GM12878 (cell line): Measurements from ENCODE around the gene HNRNPDL. TPM values are rescaled to one million over a fixed set of nuclear protein-coding genes. Genes with fewer than 3 reads are reported as not detected.

ENCODE experiments used
- ATAC-seq: fragments of 200-7000 bp; cut with Tn5 transposase; 3 replicates; pipeline ENCODE4 v1.9.1; 2020; ENCODE audit warnings: mild to moderate bottlenecking, moderate library complexity
- BruUV-seq: library from RNA; stranded (reverse); fragments of 400-500 nt; replicated peaks from 2 replicates; lab custom pipeline; 2021; lab: Mats Ljungman, UMichigan
- CTCF ChIA-PET: fragments of 300-600 bp; sonication (Branson Sonifier 250); formaldehyde crosslinking; extraction: SDS; loops from one replicate; lab custom pipeline; 2021; ENCODE audit warnings: inconsistent platforms; lab: Yijun Ruan, JAX
- POLR2A ChIA-PET: fragments of 350-600 bp; formaldehyde crosslinking; extraction: SDS; loops from one replicate; lab custom pipeline; 2021; ENCODE audit warnings: inconsistent platforms; lab: Charles Lee
- RAD21 ChIA-PET: fragments of 300-600 bp; sonication (Branson Sonifier 250); formaldehyde crosslinking; loops from one replicate; lab custom pipeline; 2023; ENCODE audit warnings: antibody characterized with exemption; ENCODE audit not compliant: unreplicated experiment; lab: Charles Lee
- SMC1A ChIA-PET: fragments of 300-600 bp; sonication (Branson Sonifier 250); formaldehyde crosslinking; loops from one replicate; lab custom pipeline; 2023; ENCODE audit not compliant: unreplicated experiment, uncharacterized antibody; lab: Charles Lee
- DNase-seq: peaks from one replicate; pipeline ENCODE4 v3.0.0-alpha.2; 2011; ENCODE audit warnings: low read depth, low spot score
- FAIRE-seq: peaks from 3 replicates; lab custom pipeline; 2011; peaks lifted over from hg19 to GRCh38; lab: Jason Lieb, UNC
- H2AFZ ChIP-seq: 2 replicates; pipeline ENCODE4 v1.6.0; 2011; ENCODE audit warnings: low read depth, low read length, control low read depth; ENCODE audit not compliant: control insufficient read depth
- H3K27ac ChIP-seq: 2 replicates; pipeline ENCODE4 v1.5.1; 2011; ENCODE audit warnings: control low read depth; ENCODE audit not compliant: control insufficient read depth, insufficient read depth
- H3K27me3 ChIP-seq, 2 experiments: replicated peaks in 1 of 2; 2 replicates each; pipeline versions ENCODE4 v1.6.0 to v1.6.1; 2011; ENCODE audit warnings: low read length in 1 of 2; ENCODE audit not compliant: control insufficient read depth in 2 of 2, insufficient read depth in 2 of 2
- H3K36me3 ChIP-seq, 2 experiments: 2 replicates each; pipeline ENCODE4 v1.5.1; 2011; ENCODE audit warnings: low read length in 1 of 2; ENCODE audit not compliant: control insufficient read depth in 2 of 2, insufficient read depth in 2 of 2
- H3K4me1 ChIP-seq: 2 replicates; pipeline ENCODE4 v1.6.1; 2011; ENCODE audit warnings: mild to moderate bottlenecking, low read length, moderate library complexity, mixed read lengths; ENCODE audit not compliant: control insufficient read depth, insufficient read depth
- H3K4me2 ChIP-seq: 2 replicates; pipeline ENCODE4 v1.6.0; 2011; ENCODE audit warnings: control low read depth; ENCODE audit not compliant: control insufficient read depth, insufficient read depth
- H3K4me3 ChIP-seq: fragments of 200-600 bp; sonication (generic); 2 replicates; pipeline ENCODE4 v1.5.1; 2016
- H3K79me2 ChIP-seq: 2 replicates; pipeline ENCODE4 v1.6.0; 2011; ENCODE audit warnings: low read length; ENCODE audit not compliant: control insufficient read depth, insufficient read depth
- H3K9ac ChIP-seq: 2 replicates; pipeline ENCODE4 v1.8.0; 2011; ENCODE audit warnings: low read length, control low read depth, mixed read lengths; ENCODE audit not compliant: control insufficient read depth, insufficient read depth
- H3K9me3 ChIP-seq: replicated peaks from 3 replicates; pipeline ENCODE4 v1.5.1; 2011; ENCODE audit warnings: mild to moderate bottlenecking, low read length; ENCODE audit not compliant: control insufficient read depth, insufficient read depth
- H4K20me1 ChIP-seq: 2 replicates; pipeline ENCODE4 v1.6.0; 2011; ENCODE audit not compliant: control insufficient read depth, insufficient read depth
- KLF5 ChIP-seq: fragments of 450-650 bp; IDR thresholded peaks from 2 replicates; pipeline ENCODE4 v1.6.1; 2014; ENCODE audit warnings: mild to moderate bottlenecking; ENCODE audit not compliant: partially characterized antibody
- MTA2 ChIP-seq: fragments of 450-650 bp; IDR thresholded peaks from 2 replicates; pipeline ENCODE4 v1.6.1; 2016; ENCODE audit warnings: low read depth, mild to moderate bottlenecking, moderate library complexity
- WGBS: methylation state at CpG from one replicate; pipeline ENCODE4 v1.1.6; 2016; ENCODE audit warnings: low lambda C conversion rate; ENCODE audit not compliant: insufficient replicate concordance, insufficient coverage; ENCODE audit errors: missing lambda C conversion rate; 5-methylcytosine and 5-hydroxymethylcytosine counted together
- in situ Hi-C: fragments of 300-500 bp; cut with MboI; formaldehyde crosslinking; loops from 9 replicates; pipeline ENCODE4 v1.14.3; 2018; ENCODE audit warnings: mixed read lengths
- intact Hi-C: fragments of 100-400 bp; cut with micrococcal nuclease; formaldehyde crosslinking; loops from one replicate; pipeline ENCODE4 v1.14.2; 2022; ENCODE audit not compliant: unreplicated experiment
- polyA plus RNA-seq, 11 experiments: library from polyadenylated mRNA; depleted of rRNA in 4 of 11; unstranded in 6 of 11; stranded (reverse) in 5 of 11; fragments of >200 nt; fragmentation: Nextera tagmentation in 4 of 11; fragmentation: Illumina TruSeq in 1 of 11; extraction: Ambion mirVana in 4 of 11; extraction: Trizol in 1 of 11; gene quantifications; 1 replicate in 1 of 11; 2 replicates in 10 of 11; pipeline versions ENCODE4 v1.2.1 to v1.2.3, GENCODE V29; 2011 to 2016; ENCODE audit warnings: inconsistent platforms in 2 of 11, missing spikeins in 2 of 11, low read depth in 1 of 11
- total RNA-seq, 4 experiments: library from RNA; depleted of rRNA in 3 of 4; stranded (reverse); fragments of >200 nt in 3 of 4; fragmentation: Illumina TruSeq in 1 of 4; extraction: Trizol in 1 of 4; gene quantifications; 2 replicates each; pipeline versions ENCODE4 v1.2.1 to v1.2.3, GENCODE V29; 2013 to 2021
- TF ChIP-seq, protein P1 (sequence below): fragments of 450-650 bp; formaldehyde crosslinking; IDR thresholded peaks from 2 replicates; pipeline ENCODE4 v1.4.0; 2020; ENCODE audit warnings: mild to moderate bottlenecking, moderate library complexity
- TF ChIP-seq, protein P2 (sequence below): fragments of 450-650 bp; IDR thresholded peaks from 2 replicates; pipeline ENCODE4 v1.6.1; 2018; ENCODE audit warnings: borderline replicate concordance, mild to moderate bottlenecking; ENCODE audit not compliant: partially characterized antibody

The HNRNPDL gene
- total and polyA plus RNA-seq, 10 of the 15 experiments (the other 5 are each of a cell fraction or from before 2014, with no cell fraction given): 217 to 510 (median 345) TPM

DNA sequence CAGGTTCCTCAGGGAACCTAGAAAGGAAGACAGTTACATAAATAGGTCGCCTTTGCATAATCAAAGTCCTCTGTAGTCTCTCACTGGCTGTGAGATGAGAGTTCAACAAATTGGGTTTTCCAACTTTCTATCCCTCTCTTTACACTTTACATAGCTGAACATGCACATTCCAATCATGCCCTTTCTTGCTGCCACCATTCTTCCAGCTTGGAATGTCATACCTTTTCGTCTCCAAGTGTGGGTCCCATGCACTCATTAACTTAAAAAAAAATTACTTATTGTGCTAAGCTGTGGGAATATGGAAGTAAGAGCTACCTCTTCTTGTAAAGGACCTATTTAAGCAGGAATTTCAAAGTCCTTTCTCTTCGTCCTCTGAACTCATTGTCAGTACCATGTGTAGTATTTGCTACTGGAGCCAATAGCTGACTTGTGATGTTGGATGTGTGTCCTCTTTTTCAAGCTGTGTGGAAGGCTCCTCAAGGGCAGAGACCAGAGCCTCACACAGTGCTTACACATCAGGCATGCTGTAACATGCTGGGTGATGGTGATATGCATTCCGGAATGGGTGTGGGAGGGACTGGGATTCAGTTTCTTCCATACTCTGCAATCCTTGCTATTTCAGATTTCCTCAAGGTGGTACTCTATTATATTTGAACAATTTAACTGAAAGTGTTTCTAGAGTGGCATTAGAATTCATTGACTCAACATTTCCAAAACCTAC lies 7.2 kb upstream of the HNRNPDL start:
- H3K4me1 ChIP-seq: no peaks in the 10 kb centered on the region
- peak; percentile 26; the same call in 2 of the 3 replicates for ATAC-seq
- H3K79me2 ChIP-seq: peaks cover 87% of the 10 kb centered on the region
- no peak for TF ChIP-seq MTA2
- TF ChIP-seq, protein P1, sequence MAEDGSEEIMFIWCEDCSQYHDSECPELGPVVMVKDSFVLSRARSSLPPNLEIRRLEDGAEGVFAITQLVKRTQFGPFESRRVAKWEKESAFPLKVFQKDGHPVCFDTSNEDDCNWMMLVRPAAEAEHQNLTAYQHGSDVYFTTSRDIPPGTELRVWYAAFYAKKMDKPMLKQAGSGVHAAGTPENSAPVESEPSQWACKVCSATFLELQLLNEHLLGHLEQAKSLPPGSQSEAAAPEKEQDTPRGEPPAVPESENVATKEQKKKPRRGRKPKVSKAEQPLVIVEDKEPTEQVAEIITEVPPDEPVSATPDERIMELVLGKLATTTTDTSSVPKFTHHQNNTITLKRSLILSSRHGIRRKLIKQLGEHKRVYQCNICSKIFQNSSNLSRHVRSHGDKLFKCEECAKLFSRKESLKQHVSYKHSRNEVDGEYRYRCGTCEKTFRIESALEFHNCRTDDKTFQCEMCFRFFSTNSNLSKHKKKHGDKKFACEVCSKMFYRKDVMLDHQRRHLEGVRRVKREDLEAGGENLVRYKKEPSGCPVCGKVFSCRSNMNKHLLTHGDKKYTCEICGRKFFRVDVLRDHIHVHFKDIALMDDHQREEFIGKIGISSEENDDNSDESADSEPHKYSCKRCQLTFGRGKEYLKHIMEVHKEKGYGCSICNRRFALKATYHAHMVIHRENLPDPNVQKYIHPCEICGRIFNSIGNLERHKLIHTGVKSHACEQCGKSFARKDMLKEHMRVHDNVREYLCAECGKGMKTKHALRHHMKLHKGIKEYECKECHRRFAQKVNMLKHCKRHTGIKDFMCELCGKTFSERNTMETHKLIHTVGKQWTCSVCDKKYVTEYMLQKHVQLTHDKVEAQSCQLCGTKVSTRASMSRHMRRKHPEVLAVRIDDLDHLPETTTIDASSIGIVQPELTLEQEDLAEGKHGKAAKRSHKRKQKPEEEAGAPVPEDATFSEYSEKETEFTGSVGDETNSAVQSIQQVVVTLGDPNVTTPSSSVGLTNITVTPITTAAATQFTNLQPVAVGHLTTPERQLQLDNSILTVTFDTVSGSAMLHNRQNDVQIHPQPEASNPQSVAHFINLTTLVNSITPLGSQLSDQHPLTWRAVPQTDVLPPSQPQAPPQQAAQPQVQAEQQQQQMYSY (CRISPR knock-in tag): no peak
- TF ChIP-seq, protein P2, sequence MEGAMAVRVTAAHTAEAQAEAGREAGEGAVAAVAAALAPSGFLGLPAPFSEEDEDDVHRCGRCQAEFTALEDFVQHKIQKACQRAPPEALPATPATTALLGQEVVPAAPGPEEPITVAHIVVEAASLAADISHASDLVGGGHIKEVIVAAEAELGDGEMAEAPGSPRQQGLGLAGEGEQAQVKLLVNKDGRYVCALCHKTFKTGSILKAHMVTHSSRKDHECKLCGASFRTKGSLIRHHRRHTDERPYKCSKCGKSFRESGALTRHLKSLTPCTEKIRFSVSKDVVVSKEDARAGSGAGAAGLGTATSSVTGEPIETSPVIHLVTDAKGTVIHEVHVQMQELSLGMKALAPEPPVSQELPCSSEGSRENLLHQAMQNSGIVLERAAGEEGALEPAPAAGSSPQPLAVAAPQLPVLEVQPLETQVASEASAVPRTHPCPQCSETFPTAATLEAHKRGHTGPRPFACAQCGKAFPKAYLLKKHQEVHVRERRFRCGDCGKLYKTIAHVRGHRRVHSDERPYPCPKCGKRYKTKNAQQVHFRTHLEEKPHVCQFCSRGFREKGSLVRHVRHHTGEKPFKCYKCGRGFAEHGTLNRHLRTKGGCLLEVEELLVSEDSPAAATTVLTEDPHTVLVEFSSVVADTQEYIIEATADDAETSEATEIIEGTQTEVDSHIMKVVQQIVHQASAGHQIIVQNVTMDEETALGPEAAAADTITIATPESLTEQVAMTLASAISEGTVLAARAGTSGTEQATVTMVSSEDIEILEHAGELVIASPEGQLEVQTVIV: no peak
- no peak for TF ChIP-seq KLF5
- no peak overlapping the region for H3K4me2 ChIP-seq
- ChIA-PET RAD21 (interaction anchor here (0.7 kb wide), 1 partner anchor 8 kb away, joined by 3 read pairs; no protein-coding TSS in a partner anchor), SMC1A (interaction anchor here (0.5 to 1.0 kb wide), 4 partner anchors 18 to 76 kb away, joined by 3 to 4 read pairs (median 3); no protein-coding TSS in a partner anchor), CTCF (interaction anchor here (0.6 to 3.1 kb wide), 2 partner anchors 9 to 28 kb away, joined by 4 to 13 read pairs; no protein-coding TSS in a partner anchor), POLR2A (interaction anchor here (1.2 to 1.9 kb wide), 2 partner anchors 8 to 19 kb away, joined by 3 to 6 read pairs; no protein-coding TSS in a partner anchor)
- no peak overlapping the region for H3K4me3 ChIP-seq
- no TSS peak for BruUV-seq
- FAIRE-seq: no peak
- WGBS: 89% methylated on average over 4 of the region's 4 CpGs
- DNase-seq: no peak
- H3K36me3 ChIP-seq: peaks cover 2 to 5% of the 10 kb centered on the region in 2 experiments; a peak in 3 of 4 replicates
- H2AFZ ChIP-seq: no peak overlapping the region
- H3K9me3 ChIP-seq: no peaks in the 10 kb centered on the region
- H3K9ac ChIP-seq: no peak overlapping the region
- H3K27me3 ChIP-seq: no peaks in the 10 kb centered on the region
- in situ Hi-C loops: no loop called here
- no peak overlapping the region for H3K27ac ChIP-seq
- intact Hi-C loops: loop anchor here (10.0 kb wide), 1 partner anchor 577 kb away; the partner anchor contains the start of gene LIN54
- no peaks in the 10 kb centered on the region for H4K20me1 ChIP-seq
